Subcutaneous adipose tissue (tissue), 4 donors: ENCODE results near the gene NAPEPLD. TPM values are rescaled to one million over a fixed set of nuclear protein-coding genes. Genes with fewer than 3 reads are reported as not detected.

Source experiments
- total RNA-seq, 4 donors: library from RNA; depleted of rRNA; stranded (reverse); fragments of >200 nt; gene quantifications; one replicate each; pipeline ENCODE4 v1.1.0, GENCODE V29; 2016
- TF ChIP-seq, protein P1 (sequence below): fragments of 450-650 bp; IDR thresholded peaks from one replicate; pipeline ENCODE4 v1.5.1; 2016; ENCODE audit warnings: low read depth, mild to moderate bottlenecking, control low read depth, antibody characterized with exemption, moderate library complexity

Gene NAPEPLD
- 1 to 10 TPM; 5.7 to 8.6 (median 6.3) TPM for total RNA-seq

DNA sequence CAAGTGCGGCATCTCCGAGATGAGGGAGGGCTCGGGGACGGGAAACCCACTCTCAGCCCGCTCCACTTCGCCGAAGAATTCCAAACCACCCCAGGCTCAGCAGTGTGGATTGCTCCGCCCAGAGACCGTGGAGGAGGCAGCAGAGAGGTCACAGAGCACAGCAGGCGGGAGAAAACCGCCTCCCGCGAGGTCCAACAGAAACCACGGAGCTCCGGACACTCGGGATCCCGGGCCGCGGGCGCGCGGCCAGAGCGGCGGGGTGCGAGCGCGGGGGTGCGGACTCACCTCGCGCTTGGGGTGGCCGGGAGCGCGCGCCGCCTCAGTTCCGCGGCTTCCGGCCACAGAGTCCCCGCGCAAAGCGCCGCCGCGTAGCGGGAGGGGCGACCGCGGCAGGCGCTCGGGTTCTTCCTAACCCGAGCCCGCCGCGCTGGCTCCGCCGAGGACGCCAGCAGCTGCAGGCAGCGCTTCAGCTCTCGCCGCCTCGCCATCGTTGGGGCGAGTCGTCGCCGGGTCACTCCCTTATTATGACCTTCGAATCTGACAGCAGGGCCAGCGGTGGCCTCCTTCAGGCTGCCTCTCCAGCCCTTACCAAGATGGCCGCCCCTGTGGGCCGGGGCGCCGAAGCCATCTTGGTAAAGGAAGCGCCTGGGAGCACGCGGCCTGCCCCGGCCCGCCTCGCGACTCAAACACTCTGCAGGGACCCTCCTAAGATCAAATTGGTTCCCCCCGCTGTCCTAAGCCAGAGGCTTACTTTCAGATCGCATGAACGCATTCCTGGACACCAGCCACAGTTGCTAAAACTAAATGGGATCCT lies at the start of gene NAPEPLD:
Gene NAPEPLD, minus strand, starts transcription at position 106 of the 814 bp plus-strand sequence. CDS start 20,323 bp downstream, outside the sequence.
- TF ChIP-seq, protein P1, sequence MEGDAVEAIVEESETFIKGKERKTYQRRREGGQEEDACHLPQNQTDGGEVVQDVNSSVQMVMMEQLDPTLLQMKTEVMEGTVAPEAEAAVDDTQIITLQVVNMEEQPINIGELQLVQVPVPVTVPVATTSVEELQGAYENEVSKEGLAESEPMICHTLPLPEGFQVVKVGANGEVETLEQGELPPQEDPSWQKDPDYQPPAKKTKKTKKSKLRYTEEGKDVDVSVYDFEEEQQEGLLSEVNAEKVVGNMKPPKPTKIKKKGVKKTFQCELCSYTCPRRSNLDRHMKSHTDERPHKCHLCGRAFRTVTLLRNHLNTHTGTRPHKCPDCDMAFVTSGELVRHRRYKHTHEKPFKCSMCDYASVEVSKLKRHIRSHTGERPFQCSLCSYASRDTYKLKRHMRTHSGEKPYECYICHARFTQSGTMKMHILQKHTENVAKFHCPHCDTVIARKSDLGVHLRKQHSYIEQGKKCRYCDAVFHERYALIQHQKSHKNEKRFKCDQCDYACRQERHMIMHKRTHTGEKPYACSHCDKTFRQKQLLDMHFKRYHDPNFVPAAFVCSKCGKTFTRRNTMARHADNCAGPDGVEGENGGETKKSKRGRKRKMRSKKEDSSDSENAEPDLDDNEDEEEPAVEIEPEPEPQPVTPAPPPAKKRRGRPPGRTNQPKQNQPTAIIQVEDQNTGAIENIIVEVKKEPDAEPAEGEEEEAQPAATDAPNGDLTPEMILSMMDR: no peak

DNA sequence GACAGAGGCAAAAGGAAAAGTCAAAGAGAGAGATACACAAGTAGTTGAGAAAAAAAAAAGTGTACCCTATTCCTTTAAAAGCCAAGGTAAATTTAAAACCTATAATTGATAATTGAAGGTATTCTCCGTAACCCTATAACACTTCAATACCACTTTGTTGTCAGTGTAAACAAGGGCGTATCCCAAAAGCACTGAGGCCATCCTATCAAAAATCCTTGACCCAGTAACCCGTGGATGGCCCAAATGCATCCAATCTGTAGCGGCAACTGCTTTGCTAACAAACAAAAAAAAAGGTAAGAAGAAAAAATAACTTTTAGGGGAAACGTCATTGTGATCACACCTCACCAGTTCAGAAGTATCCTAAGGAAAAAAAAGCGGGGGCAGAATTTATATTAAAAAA lies 5.1 kb upstream of the NAPEPLD start:
- TF ChIP-seq, protein P1: no peak

DNA sequence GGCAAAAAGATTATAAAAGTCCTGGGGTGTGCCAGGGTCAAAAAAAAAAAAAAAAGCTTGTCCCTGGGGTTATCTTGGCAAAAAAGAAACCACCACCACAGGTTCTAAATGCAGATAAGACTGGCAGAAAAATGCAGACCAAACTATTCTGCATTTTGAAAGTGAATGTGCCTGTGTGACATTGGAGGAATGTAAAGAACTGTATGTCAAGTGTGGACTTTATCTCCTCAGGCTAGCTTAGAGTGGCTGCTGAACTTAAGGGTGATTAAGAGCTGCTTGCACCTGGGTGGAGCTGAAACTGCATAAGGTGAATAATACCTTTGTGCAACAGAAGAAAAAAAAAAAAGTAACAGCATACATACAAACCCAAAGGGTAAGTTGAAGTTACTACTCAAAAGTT lies 1.3 kb upstream of the NAPEPLD start:
- TF ChIP-seq, protein P1: no peak

DNA sequence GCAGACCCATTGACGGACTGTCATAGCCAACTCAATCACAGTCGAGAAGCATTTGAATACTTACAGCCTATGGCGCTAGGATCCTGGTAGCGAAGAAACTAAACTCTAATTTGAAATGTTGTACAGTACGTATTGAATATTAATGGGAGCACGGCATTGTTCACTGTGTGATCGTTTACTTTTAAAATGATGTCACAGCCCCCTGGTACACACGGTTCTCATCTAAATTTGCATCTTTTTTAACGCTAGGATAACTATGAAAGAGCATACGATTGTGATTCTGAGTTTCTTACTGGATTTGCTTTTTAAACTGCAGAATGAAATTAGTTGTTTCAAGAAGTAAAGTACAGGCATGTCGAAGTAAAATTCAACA lies 895 bp upstream of the NAPEPLD start:
- TF ChIP-seq, protein P1: no peak

DNA sequence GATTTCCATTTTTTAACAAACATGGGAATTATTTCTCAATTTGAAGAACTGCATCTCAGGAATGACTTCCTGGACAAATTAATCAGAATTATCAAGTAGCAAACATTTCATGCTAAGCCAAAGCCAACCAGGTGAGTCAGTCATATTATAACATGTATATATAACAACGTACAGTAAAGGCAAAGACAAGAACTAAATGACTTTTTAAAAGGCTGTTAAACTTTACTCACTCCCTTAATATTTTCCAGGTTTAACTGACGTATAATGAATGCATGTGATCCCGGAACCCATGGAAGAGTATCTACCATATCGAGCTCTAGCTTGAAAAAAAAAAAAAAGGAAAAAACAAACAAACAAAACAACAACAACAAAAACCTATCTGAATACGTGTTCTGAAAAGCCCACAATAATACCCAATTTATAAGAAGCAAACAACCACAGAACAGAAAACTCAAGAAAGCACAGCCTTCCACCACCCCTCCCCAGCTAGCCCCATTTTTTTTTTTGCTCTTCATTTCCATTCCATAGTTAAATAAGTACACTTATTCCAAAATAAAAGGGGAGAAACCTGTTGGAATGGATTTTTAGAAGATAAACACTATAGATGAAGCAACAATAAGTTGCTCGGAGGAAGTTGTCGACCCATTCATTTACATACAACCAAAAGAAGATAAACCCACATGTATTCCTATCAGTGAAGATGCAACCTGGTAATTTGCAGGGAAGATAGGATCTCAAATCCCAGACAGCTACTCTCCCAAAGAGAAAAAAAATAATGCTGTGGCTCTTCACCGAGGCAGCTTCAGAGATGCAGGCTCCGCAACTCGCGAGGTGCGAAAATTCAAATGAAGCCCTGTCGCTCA lies 537 bp downstream of the NAPEPLD start:
- TF ChIP-seq, protein P1: no peak

DNA sequence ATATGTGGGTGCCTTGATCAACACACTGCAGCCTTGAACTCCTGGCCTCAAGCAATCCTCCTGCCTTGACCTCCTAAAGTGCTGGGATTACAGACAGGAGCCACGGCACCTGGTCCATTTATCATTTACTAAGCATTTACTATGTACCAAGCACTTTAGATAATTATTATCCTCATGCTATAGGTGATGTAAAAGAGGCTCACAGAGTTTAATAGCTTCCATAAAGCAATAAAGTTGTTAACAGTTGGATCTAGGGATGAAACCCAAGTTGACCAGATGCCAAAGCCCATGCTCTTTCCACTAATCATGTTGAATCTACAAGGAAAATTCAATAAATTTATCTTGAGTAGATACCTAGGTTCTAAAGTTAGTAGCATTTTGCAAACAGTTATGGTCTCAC lies 5.0 kb downstream of the NAPEPLD start:
- TF ChIP-seq, protein P1: no peak

DNA sequence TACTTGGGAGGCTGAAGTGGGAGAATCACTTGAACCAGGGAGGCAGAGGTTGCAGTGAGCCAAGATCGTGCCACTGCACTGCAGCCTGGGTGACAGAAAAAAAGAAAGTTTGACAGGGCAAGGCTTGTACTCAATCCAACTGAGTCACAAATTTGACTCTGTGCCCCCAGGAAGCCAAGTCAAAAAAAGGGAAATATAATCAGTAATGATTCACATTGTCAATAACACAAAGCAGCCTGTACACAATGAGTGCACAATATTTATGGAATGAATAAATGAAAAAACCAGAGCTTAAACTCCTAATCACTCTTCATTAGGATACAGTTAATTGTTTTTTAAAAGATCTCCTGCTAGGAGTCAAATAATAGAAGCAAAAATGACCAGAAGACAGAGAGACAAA lies 6.4 kb downstream of the NAPEPLD start:
- TF ChIP-seq, protein P1: no peak
